GM18511 (cell line): ENCODE results near the gene CD2.
"Not testable (repeated sequence)": the region's sequence is repeated elsewhere in the genome, so short reads cannot be mapped to it uniquely, and the experiment has no call there.

Source experiments
- ATAC-seq: cut with Tn5 transposase; IDR thresholded peaks from one replicate; pipeline ENCODE4 v1.9.1; 2021; ENCODE audit warnings: mild to moderate bottlenecking, moderate library complexity; ENCODE audit not compliant: unreplicated experiment

The CD2 gene

DNA sequence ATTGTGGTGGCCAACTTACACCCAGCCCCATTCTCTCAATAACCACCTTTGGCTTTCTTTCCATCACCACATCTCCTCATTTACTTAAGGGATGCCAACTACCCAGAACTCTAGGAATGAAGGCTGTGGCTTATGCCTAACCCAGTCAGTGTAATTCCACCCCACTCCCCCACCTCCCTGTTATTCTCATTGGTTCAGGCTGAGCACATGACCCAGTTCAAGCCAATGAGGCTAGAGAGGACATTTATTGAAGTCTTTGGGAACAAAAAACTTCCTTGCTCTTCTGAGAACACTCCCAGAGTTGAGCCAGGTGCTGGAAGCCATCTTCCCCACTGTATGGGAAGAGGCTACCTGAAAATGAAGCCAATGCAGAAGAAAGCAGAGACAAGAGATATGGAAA lies 22.8 kb upstream of the CD2 start:
- ATAC-seq, result no peak

- ATAC-seq, result no peak
Measured at GRCh38 chr1:116732726-116733125, 21.5 kb upstream of the CD2 start.

GRCh38 chr1:116733476-116734365 lies 20.5 kb upstream of the CD2 start:
- ATAC-seq, result no peak

GRCh38 chr1:116735246-116735645 lies 19.0 kb upstream of the CD2 start:
- no peak for ATAC-seq

DNA sequence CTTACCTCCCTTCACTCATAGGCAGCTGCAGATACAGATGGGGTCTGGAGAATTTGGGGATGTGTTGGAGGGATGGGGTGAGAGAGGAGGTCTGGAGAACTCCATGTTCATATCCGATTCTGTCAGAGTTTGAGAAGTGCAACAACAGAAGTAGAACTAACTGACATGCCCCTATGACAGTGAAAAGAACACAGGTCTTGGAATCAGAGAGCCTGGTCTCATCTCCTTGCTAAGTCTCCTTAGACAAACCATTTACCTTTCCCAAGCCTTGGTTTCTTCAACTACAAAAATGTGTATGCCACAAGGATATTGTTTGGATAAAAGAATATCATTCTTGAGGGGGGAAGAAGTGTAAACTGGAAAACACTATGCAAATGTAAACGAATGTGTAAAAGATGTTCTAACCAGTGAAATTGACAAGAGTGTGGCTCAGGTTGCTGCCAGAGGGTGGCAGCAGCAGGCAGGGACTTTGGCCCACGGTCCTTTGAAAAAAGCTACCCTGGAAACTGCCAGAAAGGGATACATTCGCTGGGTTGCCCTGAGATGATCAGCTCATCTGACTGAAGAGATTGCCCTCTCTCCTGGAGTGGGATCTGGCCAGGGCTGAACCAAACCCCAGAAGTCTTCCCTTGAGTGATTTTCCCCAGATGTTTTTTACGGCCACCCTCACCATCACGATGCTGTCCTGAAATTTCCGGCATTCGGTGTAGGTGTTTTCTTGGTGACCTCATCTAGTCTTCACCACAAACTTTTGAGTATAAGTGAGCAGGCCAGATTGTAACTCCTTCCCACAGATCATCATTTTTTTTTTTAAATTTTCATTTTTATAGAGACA lies 17.0 kb upstream of the CD2 start:
- peak; percentile 48 for ATAC-seq

DNA sequence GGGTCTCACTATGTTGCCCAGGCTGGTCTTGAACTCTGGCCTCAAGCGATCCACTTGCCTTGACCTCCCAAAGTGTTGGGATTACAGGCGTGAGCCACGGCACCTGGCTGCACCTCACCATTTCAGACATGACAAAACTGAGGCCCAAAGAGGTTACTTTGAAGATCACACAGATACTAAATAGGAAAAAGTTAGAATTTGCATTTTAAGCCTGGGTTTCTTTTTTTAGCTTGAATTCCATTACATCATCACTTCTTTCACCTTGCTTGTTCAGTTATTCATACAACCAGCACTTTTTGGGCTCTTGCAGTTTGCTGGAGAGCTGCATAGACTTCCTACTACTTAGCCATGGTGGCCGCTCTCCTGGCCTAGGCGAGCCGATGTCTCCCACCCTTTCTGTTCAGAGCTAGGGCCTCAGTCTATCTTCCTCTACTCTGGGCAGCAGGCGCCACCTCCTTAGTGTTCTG lies 16.3 kb upstream of the CD2 start:
- peak; percentile 42 for ATAC-seq

GRCh38 chr1:116738673-116739370 lies 15.4 kb upstream of the CD2 start:
- ATAC-seq, result peak; percentile 80

DNA sequence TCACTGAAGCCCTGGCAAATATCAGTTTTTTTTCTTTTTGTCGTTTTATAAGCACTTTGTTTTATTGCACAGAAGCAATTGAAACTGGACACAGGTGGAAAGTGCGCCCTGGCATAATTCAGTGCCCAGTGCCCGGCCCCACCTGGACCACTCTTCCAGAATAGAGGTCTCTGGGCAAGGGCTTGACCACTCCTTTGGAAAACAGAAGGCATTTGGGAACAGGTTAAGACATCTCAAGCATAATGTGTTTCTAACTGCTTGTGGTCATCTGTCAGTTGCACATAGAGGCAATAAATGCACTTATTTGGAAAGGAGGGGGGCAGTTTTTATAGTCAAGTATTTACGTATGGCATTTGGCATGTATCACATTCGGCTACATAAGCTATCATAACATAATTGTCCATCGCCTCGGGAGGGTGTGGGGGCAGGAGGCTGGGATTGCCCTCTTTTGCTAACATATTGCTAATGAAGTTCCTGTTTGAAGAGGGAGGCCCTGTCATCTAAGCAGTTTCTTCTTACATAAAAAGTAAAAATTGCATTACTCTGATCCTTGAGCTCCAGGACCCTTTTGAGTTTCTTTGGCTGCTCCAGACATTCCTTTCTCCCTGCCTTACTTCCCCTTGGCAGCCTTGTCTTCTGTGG lies 14.7 kb upstream of the CD2 start:
- ATAC-seq, result no peak

DNA sequence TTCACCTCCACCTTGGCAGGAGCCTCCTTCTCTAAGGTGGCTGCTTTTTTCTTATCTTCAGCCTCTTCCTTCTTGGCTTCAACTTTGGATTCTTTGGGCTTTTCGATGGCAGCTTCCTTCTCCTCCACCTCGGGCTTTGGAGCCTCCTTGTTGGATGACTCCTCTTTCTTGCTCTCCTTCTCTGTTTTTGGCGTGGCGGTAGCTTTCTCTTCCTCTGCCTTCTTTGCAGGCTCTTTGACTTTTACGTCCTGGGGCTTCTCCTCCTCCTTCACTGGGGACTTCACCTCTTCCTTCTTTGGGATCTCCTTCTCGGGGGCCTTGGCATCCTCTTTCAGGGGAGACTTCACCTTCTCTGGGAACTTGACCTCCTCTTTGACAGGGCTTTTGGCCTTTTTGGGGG lies 13.9 kb upstream of the CD2 start:
- no peak for ATAC-seq

- ATAC-seq, result no peak
Measured at GRCh38 chr1:116740746-116741145, 13.5 kb upstream of the CD2 start.

- ATAC-seq, result no peak
Measured at GRCh38 chr1:116741836-116742565, 12.2 kb upstream of the CD2 start.

DNA sequence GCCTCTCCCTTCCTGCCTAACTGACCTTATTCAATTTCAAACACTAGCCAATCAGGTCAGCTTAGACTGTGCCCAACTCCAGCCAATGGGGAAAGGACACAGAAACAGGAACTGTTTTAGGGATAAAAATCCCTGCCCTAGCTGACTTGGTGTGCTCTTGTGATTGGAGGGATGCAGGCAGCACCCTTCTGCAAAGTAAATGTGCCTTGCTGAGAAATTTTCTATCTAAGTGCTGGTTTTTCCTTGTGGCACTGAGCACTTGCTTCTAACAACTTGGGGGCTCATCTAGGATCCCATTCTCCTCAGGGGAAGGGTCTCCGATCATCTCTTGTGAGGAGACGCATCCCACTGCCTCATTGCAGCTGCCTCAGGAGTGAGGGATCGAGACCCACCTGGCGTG lies 10.7 kb upstream of the CD2 start:
- ATAC-seq, result no peak

DNA sequence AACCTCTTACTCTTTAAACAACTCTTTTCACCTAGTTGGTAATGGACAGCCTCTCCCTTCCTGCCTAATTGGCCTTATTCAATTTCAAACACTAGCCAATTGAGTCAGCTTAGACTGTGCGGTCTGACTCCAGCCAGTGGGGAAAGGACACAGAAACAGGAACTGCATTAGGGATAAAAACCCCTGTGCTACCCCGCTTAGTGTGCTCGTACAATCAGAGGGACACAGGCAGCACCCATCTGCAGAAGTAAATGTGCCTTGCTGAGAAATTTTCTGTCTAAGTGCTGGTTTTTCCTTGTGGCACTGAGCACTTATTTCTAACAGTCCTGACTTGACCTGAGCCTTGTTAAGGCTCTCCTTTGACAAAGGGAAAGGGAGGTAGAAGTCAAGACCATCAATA lies 6.0 kb upstream of the CD2 start:
- no peak for ATAC-seq

DNA sequence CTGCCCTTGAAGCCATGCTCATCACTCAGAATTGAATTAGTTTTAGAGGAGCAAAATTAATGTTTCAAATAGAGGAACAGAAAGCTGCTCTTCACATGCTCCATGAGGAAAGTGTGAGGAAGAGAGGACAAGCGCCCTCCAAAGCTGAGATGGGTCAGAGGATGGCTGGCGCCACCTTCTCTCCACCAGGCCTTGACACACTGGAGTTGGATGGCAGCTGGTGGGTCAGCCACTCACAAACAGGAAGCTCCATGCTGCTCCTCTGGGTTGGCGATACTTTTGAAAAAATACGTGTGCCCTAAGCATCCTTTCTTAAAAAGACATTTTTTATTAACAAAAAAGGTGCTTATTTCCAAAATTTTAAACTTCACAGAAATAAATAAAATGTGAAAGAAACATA lies 3.1 kb upstream of the CD2 start:
- no peak for ATAC-seq

- no peak for ATAC-seq
Measured at GRCh38 chr1:116751621-116752020, 2.6 kb upstream of the CD2 start.

- no peak for ATAC-seq
Measured at GRCh38 chr1:116753312-116753711, 918 bp upstream of the CD2 start.

GRCh38 chr1:116755066-116755465 lies 836 bp downstream of the CD2 start:
- no peak for ATAC-seq

DNA sequence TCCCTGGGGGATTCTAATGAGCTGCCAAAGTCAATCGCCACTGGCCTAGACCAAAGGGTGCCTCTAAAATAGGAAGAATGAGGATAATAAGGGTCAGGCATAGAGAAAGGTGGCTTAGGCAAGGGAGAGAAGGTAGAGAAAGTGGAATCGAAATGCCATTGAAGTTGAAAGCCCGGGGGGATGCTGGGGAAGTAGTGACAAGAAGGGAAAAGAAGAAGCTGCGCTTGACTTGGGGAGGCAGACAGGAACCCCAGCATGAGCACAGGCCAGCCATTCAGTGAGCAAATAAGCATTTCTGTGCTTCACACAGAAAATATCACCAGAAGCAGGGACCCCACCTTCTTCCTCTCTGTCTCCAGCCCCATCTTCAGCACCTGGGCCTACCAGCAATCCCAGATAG lies 1.5 kb downstream of the CD2 start:
- ATAC-seq, result no peak

DNA sequence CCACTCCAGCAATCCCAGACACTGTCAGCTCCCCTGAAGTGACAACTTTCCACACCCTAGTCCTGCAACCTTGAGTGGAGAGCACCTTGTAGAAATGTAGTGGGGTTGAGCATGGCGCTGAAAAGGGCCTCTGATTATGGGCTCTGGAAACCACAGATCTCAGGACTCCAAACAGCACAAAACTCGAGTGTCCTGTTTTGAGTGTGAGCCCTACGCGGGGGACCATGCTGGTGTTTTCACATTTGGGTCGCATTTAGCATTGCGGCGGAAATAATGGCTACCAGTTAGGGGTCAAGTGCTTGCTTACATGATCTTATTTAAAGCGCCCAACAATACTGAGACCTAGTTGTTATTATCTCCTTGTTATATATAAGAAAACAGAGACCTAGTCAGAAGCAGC lies 1.9 kb downstream of the CD2 start:
- ATAC-seq, result not testable (repeated sequence)

- not testable (repeated sequence) for ATAC-seq
Measured at GRCh38 chr1:116758456-116758815, 4.2 kb downstream of the CD2 start.
